K562 (cell line): Measurements from ENCODE around the gene ROM1. TPM values are rescaled to one million over a fixed set of nuclear protein-coding genes. Genes with fewer than 3 reads are reported as not detected.
A peak's percentile ranks its signal among the peaks of the same experiment; 100 is the strongest.

Experiments
- GATAD2B ChIP-seq: fragments of 450-650 bp; IDR thresholded peaks from 2 replicates; pipeline ENCODE4 v1.6.1; 2017; ENCODE audit warnings: mild to moderate bottlenecking, borderline replicate concordance
- KAT7 ChIP-seq: sonication (generic); formaldehyde crosslinking; IDR thresholded peaks from 2 replicates; pipeline ENCODE4 v1.8.0; 2022; ENCODE audit warnings: missing genetic modification reagents, mild to moderate bottlenecking, borderline replicate concordance
- L3MBTL2 ChIP-seq: fragments of 450-650 bp; IDR thresholded peaks from 2 replicates; pipeline ENCODE4 v1.6.1; 2016; ENCODE audit warnings: mild to moderate bottlenecking, moderate library complexity
- NFATC3 ChIP-seq: fragments of 450-650 bp; IDR thresholded peaks from 2 replicates; pipeline ENCODE4 v1.6.1; 2017; ENCODE audit warnings: mild to moderate bottlenecking
- NFYB ChIP-seq: IDR thresholded peaks from 2 replicates; pipeline ENCODE4 v1.6.1; 2011; ENCODE audit warnings: mild to moderate bottlenecking, moderate library complexity; ENCODE audit not compliant: insufficient read length; ENCODE audit errors: extremely low read depth
- PRPF4 ChIP-seq: fragments of 200-400 bp; formaldehyde crosslinking; IDR thresholded peaks from one replicate; pipeline ENCODE4 v1.6.1; 2017; ENCODE audit warnings: low read length, low read depth, mild to moderate bottlenecking; ENCODE audit not compliant: insufficient read depth, poor library complexity, severe bottlenecking
- PTRF ChIP-seq: fragments of 450-650 bp; IDR thresholded peaks from 2 replicates; pipeline ENCODE4 v1.6.1; 2016; ENCODE audit warnings: mild to moderate bottlenecking, missing genetic modification characterization, missing compliant biosample characterization
- PTTG1 ChIP-seq: fragments of 450-650 bp; IDR thresholded peaks from 2 replicates; pipeline ENCODE4 v1.6.1; 2016; ENCODE audit warnings: low read depth, mild to moderate bottlenecking, missing genetic modification characterization, missing compliant biosample characterization
- RB1 ChIP-seq: fragments of 450-650 bp; IDR thresholded peaks from 2 replicates; pipeline ENCODE4 v1.6.1; 2017; ENCODE audit warnings: low read depth, mild to moderate bottlenecking
- SIN3B ChIP-seq: fragments of 450-650 bp; IDR thresholded peaks from 2 replicates; pipeline ENCODE4 v1.6.1; 2017; ENCODE audit warnings: low read depth, mild to moderate bottlenecking, moderate library complexity
- SIRT6 ChIP-seq: IDR thresholded peaks from one replicate; pipeline ENCODE4 v1.6.1; 2012; ENCODE audit warnings: low read depth, mild to moderate bottlenecking, control low read depth, inconsistent platforms, low read length, moderate library complexity
- SNAPC5 ChIP-seq: fragments of 250-450 bp; sonication (Bioruptor Pico); IDR thresholded peaks from 2 replicates; pipeline ENCODE4 v1.8.0; 2021; ENCODE audit warnings: moderate library complexity, mild to moderate bottlenecking, inconsistent platforms
- U2AF2 ChIP-seq: fragments of 200-400 bp; formaldehyde crosslinking; optimal IDR thresholded peaks from 2 replicates; pipeline ENCODE3; 2017; ENCODE audit warnings: low read depth, mild to moderate bottlenecking, low read length
- ZBTB11 ChIP-seq, 3 experiments: fragments of 200-800 bp in 1 of 3; fragments of 250-450 bp in 1 of 3; fragments of 450-650 bp in 1 of 3; sonication (Bioruptor Pico) in 1 of 3; sonication (Bioruptor generic) in 1 of 3; formaldehyde crosslinking in 1 of 3; IDR thresholded peaks; 2 replicates each; pipeline versions ENCODE4 v1.6.1 to v1.8.0; 2016 to 2022; ENCODE audit warnings: mild to moderate bottlenecking in 2 of 3, missing genetic modification characterization in 2 of 3, missing compliant biosample characterization in 1 of 3, moderate library complexity in 1 of 3
- ZNF217 ChIP-seq: sonication (generic); formaldehyde crosslinking; IDR thresholded peaks from 2 replicates; pipeline ENCODE4 v1.8.0; 2022; ENCODE audit warnings: mild to moderate bottlenecking, missing genetic modification reagents
- ZNF518B ChIP-seq: fragments of 250-450 bp; sonication (Bioruptor Pico); IDR thresholded peaks from 2 replicates; pipeline ENCODE4 v1.5.0; 2021; ENCODE audit warnings: mild to moderate bottlenecking, moderate library complexity
- polyA plus RNA-seq, 8 experiments: library from polyadenylated mRNA; depleted of rRNA in 4 of 8; stranded (reverse) in 5 of 8; unstranded in 3 of 8; fragments of >200 nt; fragmentation: Nextera tagmentation in 2 of 8; fragmentation: Illumina TruSeq in 1 of 8; extraction: Ambion mirVana in 2 of 8; extraction: Trizol in 1 of 8; gene quantifications; 2 replicates each; pipeline versions ENCODE4 v1.2.1 to v1.2.3, GENCODE V29; 2011 to 2014; ENCODE audit warnings: inconsistent platforms in 1 of 8, missing spikeins in 1 of 8
- total RNA-seq, 7 experiments: library from RNA; depleted of rRNA in 6 of 7; stranded (reverse); fragments of >200 nt in 6 of 7; fragmentation: Illumina TruSeq in 2 of 7; extraction: Trizol in 2 of 7; gene quantifications; 2 replicates each; pipeline versions ENCODE4 v1.2.1 to v1.2.3, GENCODE V29; 2011 to 2021; ENCODE audit warnings: low replicate concordance in 1 of 7

ROM1 gene
- total and polyA plus RNA-seq, 9 of the 15 experiments (the other 6 are each of a cell fraction or from before 2014, with no cell fraction given), result 0.75 to 4.0 (median 2.6) TPM

- TF ChIP-seq SIRT6, result no peak
- no peak for TF ChIP-seq PRPF4
- no peak for TF ChIP-seq SIN3B
- TF ChIP-seq KAT7 (CRISPR knock-in tag), result no peak; the same call in 1 of the 2 replicates
- no peak for TF ChIP-seq GATAD2B
- TF ChIP-seq L3MBTL2, result no peak; the same call in 1 of the 2 replicates
- no peak for TF ChIP-seq ZNF518B (CRISPR knock-in tag)
- no peak for TF ChIP-seq PTRF (tag)
- TF ChIP-seq PTTG1 (tag), result no peak
- no peak for TF ChIP-seq NFATC3
- no peak for TF ChIP-seq ZNF217 (CRISPR knock-in tag)
- TF ChIP-seq U2AF2, result no peak
- no peak for TF ChIP-seq NFYB
- TF ChIP-seq RB1, result peak; percentile 11; the same call in 1 of the 2 replicates
- no peak for TF ChIP-seq ZBTB11 (CRISPR knock-in tag; IDR thresholded peaks at IDR 0.05)
- TF ChIP-seq SNAPC5 (CRISPR knock-in tag), result no peak
These were observed 1.2 kb upstream of the ROM1 start (continued) for GRCh38 chr11:62611705-62612365.
